Middle frontal gyrus (tissue), 1 donor: ENCODE results near the gene HMCN2.

ENCODE experiments used
- DNase-seq: peaks from one replicate; pipeline ENCODE4 v3.0.0-alpha.2; 2015; ENCODE audit warnings: low spot score; ENCODE audit errors: extremely low spot score

The HMCN2 gene

GRCh38 chr9:130290291-130291181 is 25.0 kb downstream of the HMCN2 start:
- DNase-seq = no peak

- DNase-seq = no peak
These were observed 25.9 kb downstream of the HMCN2 start for GRCh38 chr9:130291474-130291873.

GRCh38 chr9:130292106-130292505 is 26.5 kb downstream of the HMCN2 start:
- DNase-seq = no peak

- no peak for DNase-seq
These were observed 29.1 kb downstream of the HMCN2 start for GRCh38 chr9:130294664-130295063.

GRCh38 chr9:130295431-130295830 is 29.9 kb downstream of the HMCN2 start:
- DNase-seq = no peak

- no peak for DNase-seq
These were observed 30.6 kb downstream of the HMCN2 start for GRCh38 chr9:130295945-130296782.

- no peak for DNase-seq
These were observed 31.2 kb downstream of the HMCN2 start for GRCh38 chr9:130296783-130297055.

GRCh38 chr9:130297371-130297770 is 31.8 kb downstream of the HMCN2 start:
- no peak for DNase-seq

GRCh38 chr9:130298662-130299279 is 33.2 kb downstream of the HMCN2 start:
- DNase-seq = no peak

GRCh38 chr9:130299785-130300615 is 34.4 kb downstream of the HMCN2 start:
- no peak for DNase-seq

- no peak for DNase-seq
These were observed 35.2 kb downstream of the HMCN2 start for GRCh38 chr9:130300739-130301138.

GRCh38 chr9:130301483-130302286 is 36.1 kb downstream of the HMCN2 start:
- no peak for DNase-seq

- DNase-seq = no peak
These were observed 37.4 kb downstream of the HMCN2 start for GRCh38 chr9:130302785-130303612.

- no peak for DNase-seq
These were observed 38.1 kb downstream of the HMCN2 start for GRCh38 chr9:130303613-130304055.

GRCh38 chr9:130304116-130304515 is 38.6 kb downstream of the HMCN2 start:
- DNase-seq = peak; percentile 9

- no peak for DNase-seq
These were observed 39.1 kb downstream of the HMCN2 start for GRCh38 chr9:130304643-130305042.

GRCh38 chr9:130305381-130305780 is 39.8 kb downstream of the HMCN2 start:
- peak; percentile 66 for DNase-seq

GRCh38 chr9:130306823-130307666 is 41.5 kb downstream of the HMCN2 start:
- no peak for DNase-seq

GRCh38 chr9:130307667-130307943 is 42.0 kb downstream of the HMCN2 start:
- no peak for DNase-seq
